Upper lobe of left lung (tissue), 4 donors: ENCODE data around the gene MYMK.

Experiments
- POLR2A ChIP-seq, 4 donors: fragments of 450-650 bp; IDR thresholded peaks; one replicate each; pipeline ENCODE4 v1.5.1; 2016 to 2017; ENCODE audit warnings: antibody characterized with exemption in 4 of 4, mild to moderate bottlenecking in 2 of 4
- POLR2AphosphoS5 ChIP-seq, 2 donors: sonication (generic); formaldehyde crosslinking; IDR thresholded peaks; one replicate each; pipeline ENCODE4 v1.5.1; 2017; ENCODE audit warnings: antibody characterized with exemption in 2 of 2
- TF ChIP-seq, protein P1 (sequence below), 6 experiments: fragments of 450-650 bp in 4 of 6; fragments of 200-600 bp in 2 of 6; sonication (generic) in 2 of 6; IDR thresholded peaks; one replicate each; pipeline ENCODE4 v1.5.1; 2016 to 2019; ENCODE audit warnings: antibody characterized with exemption in 6 of 6

DNA sequence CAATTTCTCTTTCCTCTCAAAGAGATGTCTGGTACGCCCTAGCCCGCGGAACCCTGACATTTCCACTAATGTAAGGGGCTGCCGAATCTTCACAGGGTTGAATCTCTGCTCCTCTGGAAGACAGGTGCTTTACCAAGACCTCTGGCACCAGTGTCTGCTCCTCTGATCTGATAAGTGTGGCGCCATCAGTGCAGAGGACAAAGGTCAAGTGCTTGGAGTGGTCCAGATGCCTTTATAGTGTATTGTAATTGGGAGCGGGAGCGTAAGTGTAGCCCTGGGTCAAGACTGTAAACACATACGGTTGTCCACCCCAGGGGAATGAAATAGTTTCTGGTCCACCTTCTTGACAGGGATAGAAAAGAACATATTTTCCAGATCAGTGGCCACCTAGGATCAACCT, 27.5 kb upstream of the MYMK start:
- TF ChIP-seq POLR2A (IDR thresholded peaks at IDR 0.05) (no peak), POLR2AphosphoS5 (IDR thresholded peaks at IDR 0.05) (no peak)
- TF ChIP-seq, protein P1, sequence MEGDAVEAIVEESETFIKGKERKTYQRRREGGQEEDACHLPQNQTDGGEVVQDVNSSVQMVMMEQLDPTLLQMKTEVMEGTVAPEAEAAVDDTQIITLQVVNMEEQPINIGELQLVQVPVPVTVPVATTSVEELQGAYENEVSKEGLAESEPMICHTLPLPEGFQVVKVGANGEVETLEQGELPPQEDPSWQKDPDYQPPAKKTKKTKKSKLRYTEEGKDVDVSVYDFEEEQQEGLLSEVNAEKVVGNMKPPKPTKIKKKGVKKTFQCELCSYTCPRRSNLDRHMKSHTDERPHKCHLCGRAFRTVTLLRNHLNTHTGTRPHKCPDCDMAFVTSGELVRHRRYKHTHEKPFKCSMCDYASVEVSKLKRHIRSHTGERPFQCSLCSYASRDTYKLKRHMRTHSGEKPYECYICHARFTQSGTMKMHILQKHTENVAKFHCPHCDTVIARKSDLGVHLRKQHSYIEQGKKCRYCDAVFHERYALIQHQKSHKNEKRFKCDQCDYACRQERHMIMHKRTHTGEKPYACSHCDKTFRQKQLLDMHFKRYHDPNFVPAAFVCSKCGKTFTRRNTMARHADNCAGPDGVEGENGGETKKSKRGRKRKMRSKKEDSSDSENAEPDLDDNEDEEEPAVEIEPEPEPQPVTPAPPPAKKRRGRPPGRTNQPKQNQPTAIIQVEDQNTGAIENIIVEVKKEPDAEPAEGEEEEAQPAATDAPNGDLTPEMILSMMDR (IDR thresholded peaks at IDR 0.05) = no peak
